ENCODE data around the gene BANF2. TPM values are rescaled to one million over a fixed set of nuclear protein-coding genes. Genes with fewer than 3 reads are reported as not detected.

Gene BANF2
- total RNA-seq, 1 experiment from 2014 or later = not detected

DNA sequence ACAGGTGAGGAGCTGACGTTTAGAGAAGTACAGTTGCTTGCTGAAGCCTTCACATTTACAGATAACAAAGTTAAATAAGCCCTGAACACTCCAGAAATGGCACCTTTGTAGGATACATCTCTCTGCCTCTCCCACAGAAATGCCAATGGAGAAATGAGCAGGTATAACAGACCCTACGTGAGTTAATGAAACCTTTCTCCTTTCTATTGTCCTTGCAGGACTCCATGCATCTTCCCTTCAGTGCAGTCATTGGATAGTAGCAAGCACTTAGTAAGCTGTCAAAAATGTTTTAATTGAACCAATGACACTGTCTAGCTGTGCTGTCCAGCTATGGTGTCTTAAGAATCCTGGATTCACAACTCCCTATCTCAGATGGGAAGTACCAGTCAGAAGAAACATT is 9.6 kb upstream of the BANF2 start:
- Histone ChIP-seq H3K36me3 (ENCODE audit: control insufficient read depth in 1 of 2, insufficient read depth in 2 of 2, low read length in 2 of 2) (no peaks in the 10 kb centered on the region), H3K27ac (ENCODE audit: low read depth, low read length) (no peak overlapping the region), H3K9ac (ENCODE audit: low read length) (no peak overlapping the region), H3K4me1 (ENCODE audit: control insufficient read depth in 1 of 2, insufficient read depth in 2 of 2, low read length in 2 of 2) (no peaks in the 10 kb centered on the region), H3K4me3 (replicated peaks in 1 of 2; ENCODE audit: low read depth in 1 of 2, low read length in 2 of 2) (no peak overlapping the region), H4K20me1 (ENCODE audit: insufficient read depth) (no peaks in the 10 kb centered on the region), H3K79me2 (ENCODE audit: insufficient read depth, low read length) (no peaks in the 10 kb centered on the region), H3K27me3 (ENCODE audit: insufficient read depth, low read length) (no peaks in the 10 kb centered on the region; the same call in 1 of the 2 replicates), H3K9me2 (ENCODE audit: insufficient read depth) (no peaks in the 10 kb centered on the region), H2AFZ (ENCODE audit: low read depth, low read length, poor library complexity, severe bottlenecking) (no peak overlapping the region), H3K9me3 (ENCODE audit: control insufficient read depth in 1 of 2, insufficient read depth in 1 of 2, low read depth in 1 of 2, low read length in 2 of 2) (no peaks in the 10 kb centered on the region), H3K4me2 (ENCODE audit: low read length) (no peak overlapping the region)
- intact Hi-C loops (cut with micrococcal nuclease) = no loop called here
- RAD21 ChIA-PET (ENCODE audit: low non-redundant PET in 1 of 2, low total read pairs in 2 of 2, uncharacterized antibody in 2 of 2, unreplicated experiment in 2 of 2) = no interaction called here
- ATAC-seq = no peak
- POLR2A ChIA-PET = no interaction called here
- TF ChIP-seq MAX (IDR thresholded peaks at IDR 0.05) = no peak
- TF ChIP-seq, protein P1, sequence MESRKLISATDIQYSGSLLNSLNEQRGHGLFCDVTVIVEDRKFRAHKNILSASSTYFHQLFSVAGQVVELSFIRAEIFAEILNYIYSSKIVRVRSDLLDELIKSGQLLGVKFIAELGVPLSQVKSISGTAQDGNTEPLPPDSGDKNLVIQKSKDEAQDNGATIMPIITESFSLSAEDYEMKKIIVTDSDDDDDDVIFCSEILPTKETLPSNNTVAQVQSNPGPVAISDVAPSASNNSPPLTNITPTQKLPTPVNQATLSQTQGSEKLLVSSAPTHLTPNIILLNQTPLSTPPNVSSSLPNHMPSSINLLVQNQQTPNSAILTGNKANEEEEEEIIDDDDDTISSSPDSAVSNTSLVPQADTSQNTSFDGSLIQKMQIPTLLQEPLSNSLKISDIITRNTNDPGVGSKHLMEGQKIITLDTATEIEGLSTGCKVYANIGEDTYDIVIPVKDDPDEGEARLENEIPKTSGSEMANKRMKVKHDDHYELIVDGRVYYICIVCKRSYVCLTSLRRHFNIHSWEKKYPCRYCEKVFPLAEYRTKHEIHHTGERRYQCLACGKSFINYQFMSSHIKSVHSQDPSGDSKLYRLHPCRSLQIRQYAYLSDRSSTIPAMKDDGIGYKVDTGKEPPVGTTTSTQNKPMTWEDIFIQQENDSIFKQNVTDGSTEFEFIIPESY (IDR thresholded peaks at IDR 0.05; ENCODE audit: extremely low read depth, insufficient replicate concordance, low read length) = no peak
- TF ChIP-seq FOSL1 (IDR thresholded peaks at IDR 0.05; ENCODE audit: low read depth) = no peak
- no peak for TF ChIP-seq EZH2phosphoT487 (IDR thresholded peaks at IDR 0.05; ENCODE audit: borderline replicate concordance)
- no peak for TF ChIP-seq ZFX (IDR thresholded peaks at IDR 0.05)
- no peak for TF ChIP-seq TCF7L2 (IDR thresholded peaks at IDR 0.05; ENCODE audit: borderline replicate concordance, extremely low read depth, insufficient read depth, insufficient read length)
- TF ChIP-seq POLR2A (IDR thresholded peaks at IDR 0.05; ENCODE audit: borderline replicate concordance, extremely low read depth, insufficient read depth, insufficient read length) = no peak
- TF ChIP-seq SIN3A (IDR thresholded peaks at IDR 0.05; ENCODE audit: low read depth) = no peak
- no peak for TF ChIP-seq ELF1 (IDR thresholded peaks at IDR 0.05; ENCODE audit: borderline replicate concordance, low read depth)
- TF ChIP-seq ZNF274 (IDR thresholded peaks at IDR 0.05; ENCODE audit: low read depth, low read length) = no peak
- TF ChIP-seq CBX3 (IDR thresholded peaks at IDR 0.05; ENCODE audit: low read depth) = no peak
- TF ChIP-seq, protein P2, sequence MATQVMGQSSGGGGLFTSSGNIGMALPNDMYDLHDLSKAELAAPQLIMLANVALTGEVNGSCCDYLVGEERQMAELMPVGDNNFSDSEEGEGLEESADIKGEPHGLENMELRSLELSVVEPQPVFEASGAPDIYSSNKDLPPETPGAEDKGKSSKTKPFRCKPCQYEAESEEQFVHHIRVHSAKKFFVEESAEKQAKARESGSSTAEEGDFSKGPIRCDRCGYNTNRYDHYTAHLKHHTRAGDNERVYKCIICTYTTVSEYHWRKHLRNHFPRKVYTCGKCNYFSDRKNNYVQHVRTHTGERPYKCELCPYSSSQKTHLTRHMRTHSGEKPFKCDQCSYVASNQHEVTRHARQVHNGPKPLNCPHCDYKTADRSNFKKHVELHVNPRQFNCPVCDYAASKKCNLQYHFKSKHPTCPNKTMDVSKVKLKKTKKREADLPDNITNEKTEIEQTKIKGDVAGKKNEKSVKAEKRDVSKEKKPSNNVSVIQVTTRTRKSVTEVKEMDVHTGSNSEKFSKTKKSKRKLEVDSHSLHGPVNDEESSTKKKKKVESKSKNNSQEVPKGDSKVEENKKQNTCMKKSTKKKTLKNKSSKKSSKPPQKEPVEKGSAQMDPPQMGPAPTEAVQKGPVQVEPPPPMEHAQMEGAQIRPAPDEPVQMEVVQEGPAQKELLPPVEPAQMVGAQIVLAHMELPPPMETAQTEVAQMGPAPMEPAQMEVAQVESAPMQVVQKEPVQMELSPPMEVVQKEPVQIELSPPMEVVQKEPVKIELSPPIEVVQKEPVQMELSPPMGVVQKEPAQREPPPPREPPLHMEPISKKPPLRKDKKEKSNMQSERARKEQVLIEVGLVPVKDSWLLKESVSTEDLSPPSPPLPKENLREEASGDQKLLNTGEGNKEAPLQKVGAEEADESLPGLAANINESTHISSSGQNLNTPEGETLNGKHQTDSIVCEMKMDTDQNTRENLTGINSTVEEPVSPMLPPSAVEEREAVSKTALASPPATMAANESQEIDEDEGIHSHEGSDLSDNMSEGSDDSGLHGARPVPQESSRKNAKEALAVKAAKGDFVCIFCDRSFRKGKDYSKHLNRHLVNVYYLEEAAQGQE (IDR thresholded peaks at IDR 0.05; ENCODE audit: low read depth) = no peak
- no peak for TF ChIP-seq YY1 (IDR thresholded peaks at IDR 0.05; ENCODE audit: extremely low read depth, insufficient replicate concordance, low read depth, low read length)
- TF ChIP-seq RAD21 (IDR thresholded peaks at IDR 0.05; ENCODE audit: low read depth) = no peak
- TF ChIP-seq CEBPB (IDR thresholded peaks at IDR 0.05; ENCODE audit: low read depth) = no peak
- no peak for TF ChIP-seq POLR2AphosphoS5 (IDR thresholded peaks at IDR 0.05; ENCODE audit: low read depth, low read length)
- no peak for TF ChIP-seq SRF (IDR thresholded peaks at IDR 0.05; ENCODE audit: low read depth)
- TF ChIP-seq JUND (IDR thresholded peaks at IDR 0.05) = no peak
- TF ChIP-seq, protein P3, sequence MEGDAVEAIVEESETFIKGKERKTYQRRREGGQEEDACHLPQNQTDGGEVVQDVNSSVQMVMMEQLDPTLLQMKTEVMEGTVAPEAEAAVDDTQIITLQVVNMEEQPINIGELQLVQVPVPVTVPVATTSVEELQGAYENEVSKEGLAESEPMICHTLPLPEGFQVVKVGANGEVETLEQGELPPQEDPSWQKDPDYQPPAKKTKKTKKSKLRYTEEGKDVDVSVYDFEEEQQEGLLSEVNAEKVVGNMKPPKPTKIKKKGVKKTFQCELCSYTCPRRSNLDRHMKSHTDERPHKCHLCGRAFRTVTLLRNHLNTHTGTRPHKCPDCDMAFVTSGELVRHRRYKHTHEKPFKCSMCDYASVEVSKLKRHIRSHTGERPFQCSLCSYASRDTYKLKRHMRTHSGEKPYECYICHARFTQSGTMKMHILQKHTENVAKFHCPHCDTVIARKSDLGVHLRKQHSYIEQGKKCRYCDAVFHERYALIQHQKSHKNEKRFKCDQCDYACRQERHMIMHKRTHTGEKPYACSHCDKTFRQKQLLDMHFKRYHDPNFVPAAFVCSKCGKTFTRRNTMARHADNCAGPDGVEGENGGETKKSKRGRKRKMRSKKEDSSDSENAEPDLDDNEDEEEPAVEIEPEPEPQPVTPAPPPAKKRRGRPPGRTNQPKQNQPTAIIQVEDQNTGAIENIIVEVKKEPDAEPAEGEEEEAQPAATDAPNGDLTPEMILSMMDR (IDR thresholded peaks at IDR 0.05 in 2 of 3, conservative IDR thresholded peaks at IDR 0.05 in 1 of 3; ENCODE audit: borderline replicate concordance in 1 of 3, insufficient read depth in 1 of 3, low read depth in 2 of 3, low read length in 2 of 3) = no peak
- BruUV-seq (replicated peaks) = no TSS peak
- no peak for DNase-seq (ENCODE audit: low read depth, low spot score)
- CTCF ChIA-PET = interaction anchor here (1.3 kb wide), 1 partner anchor 249 kb away, joined by 3 read pairs; no protein-coding TSS in a partner anchor

Measured in HCT116 (cell line).